ENCODE results near the gene HNRNPDL. TPM values are rescaled to one million over a fixed set of nuclear protein-coding genes. Genes with fewer than 3 reads are reported as not detected.
A peak's percentile ranks its signal among the peaks of the same experiment; 100 is the strongest.

The HNRNPDL gene
- polyA plus RNA-seq, 1 of the 3 experiments (the other 2 are of a cell fraction), result 210 TPM

- POLR2A ChIA-PET, result interaction anchor here (0.6 to 3.2 kb wide), 24 partner anchors 8 to 606 kb away, joined by 3 to 44 read pairs (median 5); partner anchors contain the start of genes COPS4, HNRNPD and THAP9
- Histone ChIP-seq H3F3A (replicated peaks; ENCODE audit: insufficient read depth) (peaks cover 26% of the 10 kb centered on the region), H3K9me3 (no peaks in the 10 kb centered on the region), H3K79me2 (ENCODE audit: insufficient read depth) (peaks cover 91% of the 10 kb centered on the region), H3K4me2 (peak overlapping the region; percentile 97), H3K27me3 (ENCODE audit: insufficient read depth) (no peaks in the 10 kb centered on the region), H3K27ac (ENCODE audit: low read depth in 2 of 2, low read length in 1 of 2) (peak overlapping the region; percentile 95 to 98), H4K20me1 (ENCODE audit: insufficient read depth) (peaks cover 72% of the 10 kb centered on the region), H2AFZ (ENCODE audit: low read depth) (no peak overlapping the region), H3K9ac (peak overlapping the region; percentile 99), H3K36me3 (replicated peaks in 1 of 2; ENCODE audit: control insufficient read depth in 1 of 2, insufficient read depth in 2 of 2, low read length in 1 of 2) (peaks cover 45 to 52% of the 10 kb centered on the region in 2 experiments), H3K9me2 (no peaks in the 10 kb centered on the region), H3K4me1 (ENCODE audit: control insufficient read depth in 1 of 2, insufficient read depth in 2 of 2, low read depth in 1 of 2, low read length in 1 of 2) (peaks cover 10 to 25% of the 10 kb centered on the region in 2 experiments; a peak in 3 of 4 replicates), H3K4me3 (ENCODE audit: low read depth in 2 of 2, low read length in 1 of 2) (peak overlapping the region; percentile 96 to 99)
- CTCF ChIA-PET, result interaction anchor here (0.5 to 1.8 kb wide), 22 partner anchors 9 to 644 kb away, joined by 3 to 15 read pairs (median 4); partner anchors contain the start of gene HNRNPD
- whole genome bisulfite sequencing (ENCODE audit: low lambda C conversion rate), result 2% methylated on average over 37 of the region's 83 CpGs
- peak; percentile 96 for DNase-seq
- peak; percentile 91 for TF ChIP-seq YY1 (IDR thresholded peaks at IDR 0.05; ENCODE audit: low read depth)
- TF ChIP-seq FOXM1 (IDR thresholded peaks at IDR 0.05; ENCODE audit: low read depth), result 0 out of 2 replicates have a peak, but pooled peaks have one; percentile 4
- TF ChIP-seq TCF12 (IDR thresholded peaks at IDR 0.05), result no peak
- peak; percentile 18; the same call in 1 of the 2 replicates for TF ChIP-seq SMC3 (IDR thresholded peaks at IDR 0.05; ENCODE audit: low read depth, low read length)
- no peak for TF ChIP-seq RXRA (IDR thresholded peaks at IDR 0.05; ENCODE audit: borderline replicate concordance, low read depth)
- no peak for TF ChIP-seq ZBTB33 (IDR thresholded peaks at IDR 0.05; ENCODE audit: borderline replicate concordance, low read depth)
- TF ChIP-seq JUND (IDR thresholded peaks at IDR 0.05), result no peak
- peak; percentile 93 for TF ChIP-seq TAF1 (IDR thresholded peaks at IDR 0.05; ENCODE audit: borderline replicate concordance, low read depth, low read length)
- peak; percentile 72; the same call in 1 of the 2 replicates for TF ChIP-seq MAX (IDR thresholded peaks at IDR 0.05; ENCODE audit: low read depth)
- peak; percentile 98 for TF ChIP-seq MXI1 (IDR thresholded peaks at IDR 0.05; ENCODE audit: low read depth, low read length)
- TF ChIP-seq EZH2phosphoT487 (IDR thresholded peaks at IDR 0.05; ENCODE audit: borderline replicate concordance, low read depth), result no peak
- TF ChIP-seq NRF1 (IDR thresholded peaks at IDR 0.05; ENCODE audit: low read depth, low read length), result peak; percentile 70
- peak; percentile 40; the same call in 1 of the 2 replicates for TF ChIP-seq GABPA (IDR thresholded peaks at IDR 0.05; ENCODE audit: low read depth)
- no peak for TF ChIP-seq ELF1 (IDR thresholded peaks at IDR 0.05)
- no peak; a peak in 1 of 4 replicates for TF ChIP-seq EP300 (IDR thresholded peaks at IDR 0.05; ENCODE audit: borderline replicate concordance in 1 of 2, low read depth in 1 of 2, low read length in 1 of 2)
- TF ChIP-seq GATA2 (CRISPR knock-in tag; IDR thresholded peaks at IDR 0.05), result no peak
- peak; percentile 43; the same call in 1 of the 2 replicates for TF ChIP-seq PBX3 (IDR thresholded peaks at IDR 0.05)
- TF ChIP-seq RCOR1 (IDR thresholded peaks at IDR 0.05; ENCODE audit: low read length), result no peak
- TF ChIP-seq MEF2A (IDR thresholded peaks at IDR 0.05; ENCODE audit: borderline replicate concordance, low read depth), result no peak
- peak; percentile 97 for TF ChIP-seq POLR2AphosphoS5 (IDR thresholded peaks at IDR 0.05; ENCODE audit: low read depth, low read length)
- 0 out of 2 replicates have a peak, but pooled peaks have one; percentile 8 for TF ChIP-seq TEAD4 (IDR thresholded peaks at IDR 0.05; ENCODE audit: borderline replicate concordance, insufficient read depth)
- TF ChIP-seq RAD21 (IDR thresholded peaks at IDR 0.05; ENCODE audit: low read length), result 0 out of 2 replicates have a peak, but pooled peaks have one; percentile 22
- peak; percentile 37; the same call in 1 of the 2 replicates for TF ChIP-seq FOSL2 (IDR thresholded peaks at IDR 0.05; ENCODE audit: borderline replicate concordance, low read depth)
- TF ChIP-seq CHD2 (IDR thresholded peaks at IDR 0.05; ENCODE audit: low read length, partially characterized antibody), result peak; percentile 93
- TF ChIP-seq CTCF (IDR thresholded peaks at IDR 0.05), result peak; percentile 78
- no peak; the same call in 1 of the 2 replicates for TF ChIP-seq SIN3A (IDR thresholded peaks at IDR 0.05; ENCODE audit: borderline replicate concordance, low read depth, low read length)
- no peak for TF ChIP-seq USF1 (IDR thresholded peaks at IDR 0.05; ENCODE audit: borderline replicate concordance, low read depth)
These were observed 1.1 kb downstream of the HNRNPDL start for GRCh38 chr4:82428969-82429727.

All from SK-N-SH (cell line).